GM19240 (cell line): ENCODE data around the gene ANKRD22.
A peak's percentile ranks its signal among the peaks of the same experiment; 100 is the strongest.

Experiments
- DNase-seq: peaks from one replicate; pipeline ENCODE4 v3.0.0; 2011; ENCODE audit warnings: low spot score; ENCODE audit not compliant: insufficient read length

ANKRD22 gene

DNA sequence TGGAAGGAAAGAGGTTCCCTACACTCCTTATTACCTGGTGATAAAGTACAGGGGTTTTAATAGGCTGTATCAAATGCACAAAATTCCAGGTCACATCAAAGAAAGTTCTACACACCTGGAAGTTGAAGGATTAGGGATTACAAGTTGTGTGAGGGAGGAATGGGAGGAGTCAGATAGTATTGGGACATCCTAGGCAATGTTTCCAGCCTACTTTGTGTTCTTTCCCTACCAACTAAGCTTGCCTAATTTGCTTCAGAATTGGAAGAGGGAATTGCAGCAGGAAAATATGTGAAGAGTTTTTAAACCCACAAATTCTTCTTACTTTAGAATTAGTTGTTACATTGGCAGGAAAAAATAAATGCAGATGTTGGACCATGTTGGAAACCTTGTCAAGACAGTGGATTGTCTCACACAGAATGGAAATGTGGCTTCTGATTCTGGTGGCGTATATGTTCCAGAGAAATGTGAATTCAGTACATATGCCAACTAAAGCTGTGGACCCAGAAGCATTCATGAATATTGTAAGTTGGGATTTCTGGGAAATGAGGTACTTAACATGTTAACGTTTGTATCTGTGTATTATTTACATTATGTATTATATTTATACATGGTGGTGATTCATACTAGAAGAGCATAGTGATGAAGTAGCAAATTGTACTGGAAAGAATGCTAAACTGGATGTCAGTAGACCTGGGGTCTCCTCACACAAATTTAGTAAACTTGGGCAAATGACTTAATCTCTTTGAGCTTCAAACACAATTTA, 48.9 kb downstream of the ANKRD22 start, which contains the start of gene LIPM:
TSS of gene LIPM (plus strand) at position 208 of the 763 bp plus-strand sequence. CDS start at position 375, 167 bp downstream.
- DNase-seq = no peak

GRCh38 chr10:88800152-88801125, 51.2 kb downstream of the ANKRD22 start:
- DNase-seq = no peak

GRCh38 chr10:88794731-88795130, 56.9 kb downstream of the ANKRD22 start:
- no peak for DNase-seq

GRCh38 chr10:88793712-88794299, 57.8 kb downstream of the ANKRD22 start:
- DNase-seq = no peak

DNA sequence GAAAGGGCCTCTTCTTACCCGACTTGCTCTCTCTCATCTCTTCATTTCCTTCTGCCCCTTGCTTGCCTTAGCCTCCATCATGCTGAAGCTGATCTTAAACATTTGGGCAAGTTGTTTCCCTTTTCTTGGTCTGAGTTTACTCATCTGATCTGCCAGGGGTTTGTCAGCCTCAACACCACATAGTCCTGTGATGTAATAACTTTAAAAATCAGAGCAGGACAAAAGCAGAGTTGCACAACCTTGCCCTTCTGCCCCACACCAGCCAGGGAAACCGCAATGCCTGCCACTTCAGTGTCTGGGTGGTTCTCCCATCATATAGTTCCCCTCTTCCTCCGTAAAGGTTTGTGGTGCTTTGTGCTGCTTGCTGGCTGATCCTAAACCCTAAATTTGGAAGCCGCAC, 59.0 kb downstream of the ANKRD22 start:
- DNase-seq = no peak

- peak; percentile 14 for DNase-seq
Measured at GRCh38 chr10:88791924-88792323, 59.7 kb downstream of the ANKRD22 start.

- no peak for DNase-seq
Measured at GRCh38 chr10:88788924-88789323, 62.7 kb downstream of the ANKRD22 start.

- DNase-seq = no peak
Measured at GRCh38 chr10:88787463-88787862, 64.2 kb downstream of the ANKRD22 start.

DNA sequence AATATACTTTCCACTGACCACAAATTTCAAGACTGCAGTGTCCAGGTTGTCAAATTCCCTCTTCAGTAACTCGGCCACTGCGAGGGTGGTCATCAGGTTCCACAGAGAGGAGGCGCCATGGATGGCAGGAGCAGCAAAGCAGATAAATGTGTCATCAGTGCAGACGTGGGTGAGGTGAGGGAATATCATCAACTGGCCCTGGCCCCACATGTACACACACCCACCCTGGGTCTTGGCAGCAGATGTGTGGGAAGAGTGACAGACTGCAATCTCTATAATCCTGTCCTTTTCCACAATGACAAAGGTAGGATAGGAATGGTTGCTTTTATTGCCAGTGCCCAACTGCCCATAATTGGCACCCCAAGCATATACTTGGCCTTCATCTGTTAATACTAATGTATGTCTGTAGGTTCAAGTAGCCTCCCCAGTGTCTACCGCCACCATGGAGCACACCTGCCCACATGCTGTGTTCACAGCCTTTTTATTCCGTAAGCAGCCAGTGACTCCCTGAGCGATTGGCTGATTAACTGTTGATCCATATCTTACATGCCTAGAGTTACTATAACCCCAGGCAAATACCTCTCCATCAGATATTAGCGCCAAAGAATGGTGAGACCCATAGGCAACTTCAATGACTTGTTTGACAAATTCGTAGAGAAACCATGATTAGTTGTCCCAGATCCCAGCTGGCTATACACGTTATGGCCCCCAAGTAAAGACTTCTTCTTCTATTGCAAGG, 65.4 kb downstream of the ANKRD22 start:
- DNase-seq = no peak

- no peak for DNase-seq
Measured at GRCh38 chr10:88783724-88784123, 67.9 kb downstream of the ANKRD22 start.

GRCh38 chr10:88782222-88782621, 69.4 kb downstream of the ANKRD22 start:
- no peak for DNase-seq

GRCh38 chr10:88781206-88781605, 70.4 kb downstream of the ANKRD22 start:
- DNase-seq = no peak
